SK-N-SH (cell line): ENCODE measurements around the gene B3GALT2. TPM values are rescaled to one million over a fixed set of nuclear protein-coding genes. Genes with fewer than 3 reads are reported as not detected.

Experiments used
- CTCF ChIA-PET: fragments of 300-600, 350-600 bp; formaldehyde crosslinking; extraction: SDS; loops from one replicate; lab custom pipeline; 2021; lab: Yijun Ruan, JAX
- POLR2A ChIA-PET: fragments of 350-600 bp; sonication (Branson Sonifier 250); formaldehyde crosslinking; extraction: SDS; loops from one replicate; lab custom pipeline; 2020; ENCODE audit warnings: antibody characterized with exemption, inconsistent platforms; lab: Yijun Ruan, JAX
- DNase-seq: peaks from one replicate; pipeline ENCODE4 v3.0.0; 2012
- H2AFZ ChIP-seq: fragments of 200-600 bp; sonication (generic); 2 replicates; pipeline ENCODE4 v1.8.1; 2016; ENCODE audit warnings: antibody characterized with exemption, mild to moderate bottlenecking, low read depth
- H3F3A ChIP-seq: fragments of 200-600 bp; sonication (generic); replicated peaks from 2 replicates; pipeline ENCODE3; 2016; ENCODE audit warnings: antibody characterized with exemption, mild to moderate bottlenecking; ENCODE audit not compliant: insufficient read depth
- H3K27ac ChIP-seq, 2 experiments: fragments of 200-500 bp in 1 of 2; fragments of 200-600 bp in 1 of 2; sonication (Bioruptor generic) in 1 of 2; sonication (generic), shearing (Covaris generic) in 1 of 2; 2 replicates each; pipeline versions ENCODE4 v1.5.1 to v1.6.1; 2014 to 2016; ENCODE audit warnings: low read depth in 2 of 2, inconsistent platforms in 1 of 2, low read length in 1 of 2, mild to moderate bottlenecking in 1 of 2, mixed read lengths in 1 of 2
- H3K27me3 ChIP-seq: fragments of 200-600 bp; sonication (generic), shearing (Covaris generic); 2 replicates; pipeline ENCODE4 v1.6.1; 2016; ENCODE audit warnings: mixed run types; ENCODE audit not compliant: insufficient read depth
- H3K36me3 ChIP-seq, 2 experiments: fragments of 200-500 bp in 1 of 2; fragments of 200-600 bp in 1 of 2; sonication (Bioruptor generic) in 1 of 2; sonication (generic) in 1 of 2; replicated peaks in 1 of 2; 2 replicates each; pipeline versions ENCODE3 to v1.5.1; 2014 to 2016; ENCODE audit warnings: low read length in 1 of 2, mild to moderate bottlenecking in 1 of 2; ENCODE audit not compliant: insufficient read depth in 2 of 2, control insufficient read depth in 1 of 2
- H3K4me1 ChIP-seq, 2 experiments: fragments of 200-500 bp in 1 of 2; fragments of 200-600 bp in 1 of 2; sonication (Bioruptor generic) in 1 of 2; sonication (generic), shearing (Covaris generic) in 1 of 2; 2 replicates each; pipeline versions ENCODE4 v1.5.1 to v1.6.1; 2014 to 2016; ENCODE audit warnings: low read depth in 1 of 2, low read length in 1 of 2, mixed run types in 1 of 2; ENCODE audit not compliant: insufficient read depth in 2 of 2, control insufficient read depth in 1 of 2
- H3K4me2 ChIP-seq: fragments of 200-600 bp; sonication (generic), shearing (Covaris generic); 2 replicates; pipeline ENCODE4 v1.6.1; 2017; ENCODE audit warnings: mixed run types
- H3K4me3 ChIP-seq, 2 experiments: fragments of 200-500 bp in 1 of 2; fragments of 200-600 bp in 1 of 2; sonication (Bioruptor generic) in 1 of 2; sonication (generic), shearing (Covaris generic) in 1 of 2; 2 replicates each; pipeline versions ENCODE4 v1.5.1 to v1.8.1; 2014 to 2016; ENCODE audit warnings: low read depth in 2 of 2, inconsistent platforms in 1 of 2, low read length in 1 of 2, mild to moderate bottlenecking in 1 of 2, mixed read lengths in 1 of 2, moderate library complexity in 1 of 2
- H3K79me2 ChIP-seq: fragments of 200-600 bp; sonication (generic); 2 replicates; pipeline ENCODE4 v1.8.1; 2017; ENCODE audit warnings: mild to moderate bottlenecking; ENCODE audit not compliant: insufficient read depth
- H3K9ac ChIP-seq: fragments of 200-600 bp; sonication (generic); 2 replicates; pipeline ENCODE4 v1.6.1; 2017; ENCODE audit warnings: mixed run types
- H3K9me2 ChIP-seq: fragments of 200-600 bp; sonication (generic); 2 replicates; pipeline ENCODE4 v1.6.1; 2017; ENCODE audit warnings: mixed run types
- H3K9me3 ChIP-seq: fragments of 200-600 bp; sonication (generic); 2 replicates; pipeline ENCODE4 v1.6.1; 2017; ENCODE audit warnings: mixed run types, mild to moderate bottlenecking, moderate library complexity
- H4K20me1 ChIP-seq: fragments of 200-600 bp; sonication (generic); 2 replicates; pipeline ENCODE4 v1.6.1; 2017; ENCODE audit warnings: mild to moderate bottlenecking, mixed run types; ENCODE audit not compliant: insufficient read depth
- CHD2 ChIP-seq: fragments of 150-350 bp; IDR thresholded peaks from 2 replicates; pipeline ENCODE4 v1.6.1; 2018; ENCODE audit warnings: low read length; ENCODE audit not compliant: partially characterized antibody
- ELF1 ChIP-seq: IDR thresholded peaks from 2 replicates; pipeline ENCODE4 v1.4.0; 2012
- FOSL2 ChIP-seq: IDR thresholded peaks from 2 replicates; pipeline ENCODE4 v1.4.0; 2012; ENCODE audit warnings: low read depth, mild to moderate bottlenecking, moderate library complexity, borderline replicate concordance
- FOXJ3 ChIP-seq: sonication (generic); formaldehyde crosslinking; IDR thresholded peaks from 2 replicates; pipeline ENCODE4 v1.5.1; 2020; ENCODE audit warnings: mild to moderate bottlenecking, missing genetic modification reagents
- GABPA ChIP-seq: IDR thresholded peaks from 2 replicates; pipeline ENCODE4 v1.4.0; 2012; ENCODE audit warnings: low read depth, mild to moderate bottlenecking
- JUND ChIP-seq: IDR thresholded peaks from 2 replicates; pipeline ENCODE4 v1.4.0; 2012
- MXI1 ChIP-seq: IDR thresholded peaks from 2 replicates; pipeline ENCODE4 v1.6.1; 2012; ENCODE audit warnings: mild to moderate bottlenecking, low read depth, low read length, improper control_type of control experiment
- NFIC ChIP-seq: IDR thresholded peaks from 2 replicates; pipeline ENCODE4 v1.4.0; 2012; ENCODE audit warnings: borderline replicate concordance
- RAD21 ChIP-seq: IDR thresholded peaks from 2 replicates; pipeline ENCODE4 v1.6.1; 2012; ENCODE audit warnings: mild to moderate bottlenecking, low read length
- RFX5 ChIP-seq: IDR thresholded peaks from 2 replicates; pipeline ENCODE4 v1.6.1; 2012; ENCODE audit warnings: mild to moderate bottlenecking, improper control_type of control experiment, low read length
- RXRA ChIP-seq: IDR thresholded peaks from 2 replicates; pipeline ENCODE4 v1.4.0; 2012; ENCODE audit warnings: low read depth, mild to moderate bottlenecking, borderline replicate concordance
- TEAD4 ChIP-seq: IDR thresholded peaks from 2 replicates; pipeline ENCODE4 v1.4.0; 2012; ENCODE audit warnings: mild to moderate bottlenecking, borderline replicate concordance; ENCODE audit not compliant: insufficient read depth
- WGBS: methylation state at CpG from one replicate; pipeline ENCODE4 v1.1.6; 2017; ENCODE audit warnings: low lambda C conversion rate; 5-methylcytosine and 5-hydroxymethylcytosine counted together
- polyA plus RNA-seq, 3 experiments: library from polyadenylated mRNA; depleted of rRNA; stranded (reverse); fragments of >200 nt; gene quantifications; 2 replicates each; pipeline ENCODE4 v1.2.3, GENCODE V29; 2012
- TF ChIP-seq, protein P1 (sequence below): IDR thresholded peaks from 2 replicates; pipeline ENCODE4 v1.4.0; 2012; ENCODE audit warnings: low read depth
- TF ChIP-seq, protein P2 (sequence below): fragments of 150-350 bp; IDR thresholded peaks from 2 replicates; pipeline ENCODE4 v1.6.1; 2016; ENCODE audit warnings: mild to moderate bottlenecking, low read depth, low read length
- TF ChIP-seq, protein P3 (sequence below): IDR thresholded peaks from 2 replicates; pipeline ENCODE4 v1.6.1; 2012; ENCODE audit warnings: mild to moderate bottlenecking, low read depth, low read length, moderate library complexity
- TF ChIP-seq, protein P4 (sequence below): IDR thresholded peaks from 2 replicates; pipeline ENCODE4 v1.4.0; 2012; ENCODE audit warnings: low read depth, borderline replicate concordance

B3GALT2 gene
- polyA plus RNA-seq, 1 of the 3 experiments (the other 2 are of a cell fraction), result 0.23 TPM

DNA sequence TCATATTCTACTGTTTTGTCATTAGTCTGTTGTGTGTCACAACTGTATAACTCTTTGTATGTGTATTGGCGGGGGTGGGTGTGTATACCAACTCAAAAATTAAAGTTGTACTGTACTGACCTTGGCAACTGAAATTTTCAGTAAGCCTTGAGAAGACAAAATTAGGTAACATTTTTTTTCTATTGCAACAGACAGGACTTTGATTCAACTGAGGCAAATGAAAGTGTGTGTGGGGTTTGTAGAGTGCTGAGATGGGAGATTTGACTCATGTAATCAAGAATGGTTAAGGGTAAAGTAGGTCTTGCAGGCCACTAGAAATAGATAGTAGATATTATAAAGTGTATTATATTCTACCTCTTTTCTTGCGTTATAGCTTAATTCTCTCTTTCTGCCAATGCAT, 14.6 kb upstream of the B3GALT2 start:
- TF ChIP-seq, protein P1, sequence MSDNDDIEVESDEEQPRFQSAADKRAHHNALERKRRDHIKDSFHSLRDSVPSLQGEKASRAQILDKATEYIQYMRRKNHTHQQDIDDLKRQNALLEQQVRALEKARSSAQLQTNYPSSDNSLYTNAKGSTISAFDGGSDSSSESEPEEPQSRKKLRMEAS, result no peak
- TF ChIP-seq JUND, result no peak
- Histone ChIP-seq H3K36me3 (peaks cover 18 to 20% of the 10 kb centered on the region in 2 experiments), H3K4me3 (no peak overlapping the region), H4K20me1 (no peaks in the 10 kb centered on the region), H3K9ac (no peak overlapping the region), H3K79me2 (peaks cover 33% of the 10 kb centered on the region; the same call in 1 of the 2 replicates), H3F3A (no peaks in the 10 kb centered on the region), H3K4me1 (no peaks in the 10 kb centered on the region; a peak in 1 of 4 replicates), H2AFZ (no peak overlapping the region), H3K9me3 (no peaks in the 10 kb centered on the region), H3K4me2 (no peak overlapping the region), H3K27me3 (no peaks in the 10 kb centered on the region), H3K27ac (no peak overlapping the region), H3K9me2 (no peaks in the 10 kb centered on the region)
- CTCF ChIA-PET, result no interaction called here
- no peak for DNase-seq
- 96% methylated on average over 2 of the region's 2 CpGs for WGBS
- POLR2A ChIA-PET, result no interaction called here

DNA sequence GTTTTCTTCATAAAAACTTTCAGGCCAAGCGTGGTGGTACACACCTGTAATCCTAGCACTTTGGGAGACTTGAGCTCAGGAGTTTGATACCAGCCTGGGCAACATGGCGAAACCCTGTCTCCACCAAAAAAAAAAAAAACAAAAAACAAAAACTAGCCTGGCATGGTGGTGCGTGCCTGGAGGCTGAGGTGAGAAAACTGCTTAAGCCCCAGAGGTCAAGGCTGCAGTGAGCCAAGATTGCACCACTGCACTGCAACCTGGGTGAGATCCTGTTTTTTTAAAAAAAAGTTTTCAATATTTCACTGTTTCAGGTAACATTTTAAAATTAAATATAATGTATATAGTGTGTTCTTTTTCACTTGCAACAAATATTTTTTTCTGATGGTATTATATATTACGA, 13.5 kb upstream of the B3GALT2 start:
- no peak overlapping the region for H3K9ac ChIP-seq
- WGBS, result 98% methylated on average over 4 of the region's 4 CpGs
- no peaks in the 10 kb centered on the region for H4K20me1 ChIP-seq
- no peak for DNase-seq
- H3K4me2 ChIP-seq, result no peak overlapping the region
- no peak overlapping the region for H2AFZ ChIP-seq
- CTCF ChIA-PET, result no interaction called here
- no peaks in the 10 kb centered on the region for H3F3A ChIP-seq
- no peak for TF ChIP-seq GABPA
- no peaks in the 10 kb centered on the region for H3K9me2 ChIP-seq
- peaks cover 8 to 10% of the 10 kb centered on the region in 2 experiments for H3K36me3 ChIP-seq
- H3K4me1 ChIP-seq, result no peaks in the 10 kb centered on the region; a peak in 1 of 4 replicates
- H3K4me3 ChIP-seq, result no peak overlapping the region
- H3K27ac ChIP-seq, result no peak overlapping the region
- peaks cover 43% of the 10 kb centered on the region; the same call in 1 of the 2 replicates for H3K79me2 ChIP-seq
- no peaks in the 10 kb centered on the region for H3K27me3 ChIP-seq
- POLR2A ChIA-PET, result no interaction called here
- no peaks in the 10 kb centered on the region for H3K9me3 ChIP-seq

DNA sequence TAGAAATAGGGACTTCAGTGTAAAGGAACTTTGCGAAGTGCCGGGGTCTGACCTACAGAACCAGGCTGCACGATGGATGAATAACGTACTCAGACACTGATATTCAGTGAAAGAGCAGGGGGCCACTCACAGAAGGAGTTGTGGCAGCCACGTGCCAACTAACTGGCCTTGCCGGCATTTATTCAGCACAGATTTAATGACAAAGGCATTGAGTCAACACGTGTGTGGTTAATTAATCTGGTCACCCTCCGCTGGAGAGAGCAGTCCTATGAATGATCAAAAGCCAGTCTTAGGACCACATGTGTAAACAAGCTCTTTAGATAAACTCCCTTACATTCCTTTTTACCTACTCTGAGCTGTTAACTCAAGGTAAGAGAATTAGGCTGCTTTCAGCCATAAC, 6.2 kb upstream of the B3GALT2 start:
- no peak overlapping the region for H3K4me3 ChIP-seq
- H3K27ac ChIP-seq, result no peak overlapping the region
- CTCF ChIA-PET, result no interaction called here
- no peak overlapping the region for H3K4me2 ChIP-seq
- H3K36me3 ChIP-seq, result peaks cover 8% of the 10 kb centered on the region in 2 experiments
- H3F3A ChIP-seq, result no peaks in the 10 kb centered on the region
- H3K9me3 ChIP-seq, result no peaks in the 10 kb centered on the region
- H3K27me3 ChIP-seq, result no peaks in the 10 kb centered on the region
- DNase-seq, result no peak
- POLR2A ChIA-PET, result no interaction called here
- H2AFZ ChIP-seq, result no peak overlapping the region
- H3K79me2 ChIP-seq, result peaks cover 81% of the 10 kb centered on the region
- no peaks in the 10 kb centered on the region for H4K20me1 ChIP-seq
- H3K9me2 ChIP-seq, result no peaks in the 10 kb centered on the region
- 95% methylated on average over 8 of the region's 8 CpGs for WGBS
- no peak overlapping the region for H3K9ac ChIP-seq
- peaks cover 5 to 14% of the 10 kb centered on the region in 2 experiments; a peak in 3 of 4 replicates for H3K4me1 ChIP-seq
- TF ChIP-seq TEAD4 (no peak), MXI1 (no peak), RAD21 (no peak), ELF1 (no peak), JUND (no peak), CHD2 (no peak), FOXJ3 (no peak), RFX5 (no peak), RXRA (no peak), NFIC (no peak), FOSL2 (no peak)
- TF ChIP-seq, protein P1, result no peak
- TF ChIP-seq, protein P2, sequence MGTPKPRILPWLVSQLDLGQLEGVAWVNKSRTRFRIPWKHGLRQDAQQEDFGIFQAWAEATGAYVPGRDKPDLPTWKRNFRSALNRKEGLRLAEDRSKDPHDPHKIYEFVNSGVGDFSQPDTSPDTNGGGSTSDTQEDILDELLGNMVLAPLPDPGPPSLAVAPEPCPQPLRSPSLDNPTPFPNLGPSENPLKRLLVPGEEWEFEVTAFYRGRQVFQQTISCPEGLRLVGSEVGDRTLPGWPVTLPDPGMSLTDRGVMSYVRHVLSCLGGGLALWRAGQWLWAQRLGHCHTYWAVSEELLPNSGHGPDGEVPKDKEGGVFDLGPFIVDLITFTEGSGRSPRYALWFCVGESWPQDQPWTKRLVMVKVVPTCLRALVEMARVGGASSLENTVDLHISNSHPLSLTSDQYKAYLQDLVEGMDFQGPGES, result no peak
- TF ChIP-seq, protein P3, sequence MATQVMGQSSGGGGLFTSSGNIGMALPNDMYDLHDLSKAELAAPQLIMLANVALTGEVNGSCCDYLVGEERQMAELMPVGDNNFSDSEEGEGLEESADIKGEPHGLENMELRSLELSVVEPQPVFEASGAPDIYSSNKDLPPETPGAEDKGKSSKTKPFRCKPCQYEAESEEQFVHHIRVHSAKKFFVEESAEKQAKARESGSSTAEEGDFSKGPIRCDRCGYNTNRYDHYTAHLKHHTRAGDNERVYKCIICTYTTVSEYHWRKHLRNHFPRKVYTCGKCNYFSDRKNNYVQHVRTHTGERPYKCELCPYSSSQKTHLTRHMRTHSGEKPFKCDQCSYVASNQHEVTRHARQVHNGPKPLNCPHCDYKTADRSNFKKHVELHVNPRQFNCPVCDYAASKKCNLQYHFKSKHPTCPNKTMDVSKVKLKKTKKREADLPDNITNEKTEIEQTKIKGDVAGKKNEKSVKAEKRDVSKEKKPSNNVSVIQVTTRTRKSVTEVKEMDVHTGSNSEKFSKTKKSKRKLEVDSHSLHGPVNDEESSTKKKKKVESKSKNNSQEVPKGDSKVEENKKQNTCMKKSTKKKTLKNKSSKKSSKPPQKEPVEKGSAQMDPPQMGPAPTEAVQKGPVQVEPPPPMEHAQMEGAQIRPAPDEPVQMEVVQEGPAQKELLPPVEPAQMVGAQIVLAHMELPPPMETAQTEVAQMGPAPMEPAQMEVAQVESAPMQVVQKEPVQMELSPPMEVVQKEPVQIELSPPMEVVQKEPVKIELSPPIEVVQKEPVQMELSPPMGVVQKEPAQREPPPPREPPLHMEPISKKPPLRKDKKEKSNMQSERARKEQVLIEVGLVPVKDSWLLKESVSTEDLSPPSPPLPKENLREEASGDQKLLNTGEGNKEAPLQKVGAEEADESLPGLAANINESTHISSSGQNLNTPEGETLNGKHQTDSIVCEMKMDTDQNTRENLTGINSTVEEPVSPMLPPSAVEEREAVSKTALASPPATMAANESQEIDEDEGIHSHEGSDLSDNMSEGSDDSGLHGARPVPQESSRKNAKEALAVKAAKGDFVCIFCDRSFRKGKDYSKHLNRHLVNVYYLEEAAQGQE, result no peak
- TF ChIP-seq, protein P4, sequence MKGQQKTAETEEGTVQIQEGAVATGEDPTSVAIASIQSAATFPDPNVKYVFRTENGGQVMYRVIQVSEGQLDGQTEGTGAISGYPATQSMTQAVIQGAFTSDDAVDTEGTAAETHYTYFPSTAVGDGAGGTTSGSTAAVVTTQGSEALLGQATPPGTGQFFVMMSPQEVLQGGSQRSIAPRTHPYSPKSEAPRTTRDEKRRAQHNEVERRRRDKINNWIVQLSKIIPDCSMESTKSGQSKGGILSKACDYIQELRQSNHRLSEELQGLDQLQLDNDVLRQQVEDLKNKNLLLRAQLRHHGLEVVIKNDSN, result no peak
